CD14-positive monocyte (primary cell): ENCODE measurements around the gene FLOT2. TPM values are rescaled to one million over a fixed set of nuclear protein-coding genes. Genes with fewer than 3 reads are reported as not detected.

Experiments used
- DNase-seq, 3 donors: peaks; one replicate each; pipeline ENCODE4 v3.0.0-alpha.2; 2011 to 2022
- H2AFZ ChIP-seq: 2 replicates; pipeline ENCODE4 v1.6.0; 2012; ENCODE audit warnings: mild to moderate bottlenecking, low read depth, low read length, inconsistent platforms; ENCODE audit not compliant: insufficient read depth, poor library complexity, severe bottlenecking
- H3K27ac ChIP-seq, 2 donors: 1 replicate in 1 of 2; 2 replicates in 1 of 2; pipeline ENCODE4 v1.5.1; 2012 to 2013; ENCODE audit warnings: low read length in 2 of 2, control low read depth in 1 of 2, inconsistent platforms in 1 of 2, low read depth in 1 of 2, mild to moderate bottlenecking in 1 of 2
- H3K27me3 ChIP-seq, 2 donors: one replicate each; pipeline versions ENCODE4 v1.6.0 to v1.6.1; 2011 to 2013; ENCODE audit warnings: low read length in 2 of 2; ENCODE audit not compliant: control insufficient read depth in 2 of 2, insufficient read depth in 2 of 2
- H3K36me3 ChIP-seq, 2 donors: replicated peaks in 1 of 2; 1 replicate in 1 of 2; 2 replicates in 1 of 2; pipeline versions ENCODE4 v1.5.1 to v1.6.1; 2012 to 2013; ENCODE audit warnings: low read length in 2 of 2, control low read depth in 1 of 2, inconsistent platforms in 1 of 2, mild to moderate bottlenecking in 1 of 2; ENCODE audit not compliant: insufficient read depth in 2 of 2, control insufficient read depth in 1 of 2
- H3K4me1 ChIP-seq, 2 donors: 1 replicate in 1 of 2; 2 replicates in 1 of 2; pipeline versions ENCODE4 v1.5.1 to v1.6.1; 2012 to 2013; ENCODE audit warnings: low read length in 2 of 2, control low read depth in 1 of 2, inconsistent platforms in 1 of 2, mild to moderate bottlenecking in 1 of 2, moderate library complexity in 1 of 2; ENCODE audit not compliant: insufficient read depth in 2 of 2, control insufficient read depth in 1 of 2
- H3K4me2 ChIP-seq: replicated peaks from 2 replicates; pipeline ENCODE3; 2012; ENCODE audit warnings: low read length, moderate library complexity, mild to moderate bottlenecking; ENCODE audit not compliant: poor library complexity, severe bottlenecking; ENCODE audit errors: extremely low read depth
- H3K4me3 ChIP-seq, 3 experiments: fragments of 200-600 bp in 1 of 3; sonication (generic) in 1 of 3; replicated peaks in 1 of 3; 1 replicate in 2 of 3; 2 replicates in 1 of 3; pipeline ENCODE4 v1.5.1; 2011 to 2013; ENCODE audit warnings: low read length in 3 of 3, mild to moderate bottlenecking in 3 of 3, control low read depth in 2 of 3, low read depth in 2 of 3, inconsistent platforms in 1 of 3, moderate library complexity in 1 of 3
- H3K79me2 ChIP-seq: 2 replicates; pipeline ENCODE4 v1.6.0; 2012; ENCODE audit warnings: mild to moderate bottlenecking, control low read depth, inconsistent platforms, low read length, moderate library complexity; ENCODE audit not compliant: insufficient read depth
- H3K9ac ChIP-seq: 2 replicates; pipeline ENCODE4 v1.6.0; 2017; ENCODE audit warnings: low read length, mild to moderate bottlenecking; ENCODE audit not compliant: insufficient read depth, poor library complexity, severe bottlenecking
- H3K9me3 ChIP-seq, 2 donors: replicated peaks in 1 of 2; 1 replicate in 1 of 2; 2 replicates in 1 of 2; pipeline versions ENCODE4 v1.5.1 to v1.6.1; 2012 to 2013; ENCODE audit warnings: low read length in 2 of 2, control low read depth in 1 of 2; ENCODE audit not compliant: control insufficient read depth in 1 of 2, insufficient read depth in 1 of 2
- H4K20me1 ChIP-seq: 2 replicates; pipeline ENCODE4 v1.6.0; 2012; ENCODE audit warnings: mild to moderate bottlenecking, low read length, control low read depth, moderate library complexity; ENCODE audit not compliant: insufficient read depth
- H3K27ac Mint-ChIP-seq, 7 donors: one replicate each; pipeline ENCODE4 v1.8.0; 2020; ENCODE audit warnings: mild to moderate bottlenecking in 7 of 7, mixed read lengths in 7 of 7, moderate library complexity in 6 of 7, inconsistent platforms in 2 of 7
- H3K27me3 Mint-ChIP-seq, 3 donors: one replicate each; pipeline ENCODE4 v1.8.0; 2021 to 2022; ENCODE audit warnings: low read depth in 3 of 3, mild to moderate bottlenecking in 3 of 3, mixed read lengths in 3 of 3, moderate library complexity in 3 of 3, inconsistent platforms in 1 of 3
- H3K36me3 Mint-ChIP-seq, 2 donors: one replicate each; pipeline ENCODE4 v1.8.0; 2020; ENCODE audit warnings: mixed read lengths in 2 of 2, inconsistent platforms in 1 of 2, mild to moderate bottlenecking in 1 of 2
- H3K4me1 Mint-ChIP-seq: one replicate; pipeline ENCODE4 v1.8.0; 2020; ENCODE audit warnings: mild to moderate bottlenecking, mixed read lengths
- H3K4me3 Mint-ChIP-seq, 2 donors: one replicate each; pipeline ENCODE4 v1.8.0; 2020; ENCODE audit warnings: mild to moderate bottlenecking in 2 of 2, mixed read lengths in 2 of 2, moderate library complexity in 1 of 2
- H3K9me3 Mint-ChIP-seq, 7 donors: one replicate each; pipeline ENCODE4 v1.8.0; 2020 to 2022; ENCODE audit warnings: mixed read lengths in 7 of 7, mild to moderate bottlenecking in 6 of 7, moderate library complexity in 6 of 7, inconsistent platforms in 2 of 7
- CTCF ChIP-seq: fragments of 200-600 bp; IDR thresholded peaks from one replicate; pipeline ENCODE4 v1.8.0; 2022; ENCODE audit warnings: antibody characterized with exemption, mild to moderate bottlenecking
- WGBS: methylation state at CpG from one replicate; pipeline ENCODE4 v1.1.5; 2013; ENCODE audit warnings: missing lambda C conversion rate; ENCODE audit not compliant: insufficient coverage; 5-methylcytosine and 5-hydroxymethylcytosine counted together
- intact Hi-C, 2 donors: fragments of 100-400 bp; cut with micrococcal nuclease; formaldehyde crosslinking; loops; one replicate each; pipeline versions ENCODE4 v1.15.0 to v1.15.1; 2023
- polyA plus RNA-seq, 3 donors: library from polyadenylated mRNA; depleted of rRNA in 1 of 3; unstranded in 2 of 3; stranded (reverse) in 1 of 3; fragments of 300-500 nt in 2 of 3; fragments of >200 nt in 1 of 3; fragmentation: Illumina TruSeq in 2 of 3; gene quantifications; 1 replicate in 2 of 3; 2 replicates in 1 of 3; pipeline ENCODE4 v1.2.3, GENCODE V29; 2012 to 2021

The FLOT2 gene
- polyA plus RNA-seq, 3 donors = 138 to 271 (median 244) TPM

GRCh38 chr17:28885363-28885762 is 12.2 kb downstream of the FLOT2 start:
- peaks cover 7% of the 10 kb centered on the region for H3K4me1 Mint-ChIP-seq
- 94% methylated on average over 3 of the region's 4 CpGs for WGBS
- peaks cover 72 to 94% of the 10 kb centered on the region in 2 donors for H3K36me3 Mint-ChIP-seq
- H3K4me3 ChIP-seq = no peak overlapping the region
- peaks cover 0 to 2% (median 0%) of the 10 kb centered on the region in 3 donors for H3K27me3 Mint-ChIP-seq
- no peaks in the 10 kb centered on the region for H3K9me3 ChIP-seq
- no peaks in the 10 kb centered on the region for H3K9me3 Mint-ChIP-seq
- H2AFZ ChIP-seq = no peak overlapping the region
- no peak for DNase-seq
- no peak overlapping the region for H3K4me2 ChIP-seq
- H3K27ac ChIP-seq = no peak overlapping the region
- H3K4me1 ChIP-seq = peaks cover 3 to 6% of the 10 kb centered on the region in 2 donors
- H3K27ac Mint-ChIP-seq = peak overlapping the region in 2 of 7 donors; percentile 53 to 61
- peaks cover 84 to 89% of the 10 kb centered on the region in 2 donors for H3K36me3 ChIP-seq
- H3K79me2 ChIP-seq = peaks cover 45% of the 10 kb centered on the region
- H4K20me1 ChIP-seq = peaks cover 99% of the 10 kb centered on the region
- intact Hi-C loops = no loop called here
- no peak overlapping the region for H3K4me3 Mint-ChIP-seq
- no peak overlapping the region for H3K9ac ChIP-seq
- TF ChIP-seq CTCF = no peak
- no peaks in the 10 kb centered on the region for H3K27me3 ChIP-seq

GRCh38 chr17:28883967-28884702 is 13.4 kb downstream of the FLOT2 start:
- 93% methylated on average over 26 of the region's 27 CpGs for WGBS
- Mint-ChIP-seq H3K4me1 (peaks cover 2% of the 10 kb centered on the region), H3K27me3 (peaks cover 0 to 2% (median 0%) of the 10 kb centered on the region in 3 donors), H3K27ac (peak overlapping the region in 3 of 7 donors; percentile 5 to 46 (median 30)), H3K4me3 (no peak overlapping the region), H3K36me3 (peaks cover 84 to 98% of the 10 kb centered on the region in 2 donors), H3K9me3 (peaks cover 0 to 2% (median 0%) of the 10 kb centered on the region in 7 donors)
- H3K9me3 ChIP-seq = no peaks in the 10 kb centered on the region
- no peak overlapping the region for H3K4me2 ChIP-seq
- no peak overlapping the region for H3K27ac ChIP-seq
- H3K4me3 ChIP-seq = no peak overlapping the region
- no peaks in the 10 kb centered on the region for H3K4me1 ChIP-seq
- no peak for TF ChIP-seq CTCF
- intact Hi-C loops = no loop called here
- H3K27me3 ChIP-seq = no peaks in the 10 kb centered on the region
- no peak overlapping the region for H2AFZ ChIP-seq
- no peak overlapping the region for H3K9ac ChIP-seq
- peaks cover 96 to 100% of the 10 kb centered on the region in 2 donors for H3K36me3 ChIP-seq
- H3K79me2 ChIP-seq = peaks cover 34% of the 10 kb centered on the region
- peaks cover 99% of the 10 kb centered on the region for H4K20me1 ChIP-seq
- DNase-seq = no peak
